ENCODE measurements around the gene GET4. TPM values are rescaled to one million over a fixed set of nuclear protein-coding genes. Genes with fewer than 3 reads are reported as not detected.

The GET4 gene
- total and polyA plus RNA-seq, 2 experiments from 2014 or later: 48.3 to 102 TPM

DNA sequence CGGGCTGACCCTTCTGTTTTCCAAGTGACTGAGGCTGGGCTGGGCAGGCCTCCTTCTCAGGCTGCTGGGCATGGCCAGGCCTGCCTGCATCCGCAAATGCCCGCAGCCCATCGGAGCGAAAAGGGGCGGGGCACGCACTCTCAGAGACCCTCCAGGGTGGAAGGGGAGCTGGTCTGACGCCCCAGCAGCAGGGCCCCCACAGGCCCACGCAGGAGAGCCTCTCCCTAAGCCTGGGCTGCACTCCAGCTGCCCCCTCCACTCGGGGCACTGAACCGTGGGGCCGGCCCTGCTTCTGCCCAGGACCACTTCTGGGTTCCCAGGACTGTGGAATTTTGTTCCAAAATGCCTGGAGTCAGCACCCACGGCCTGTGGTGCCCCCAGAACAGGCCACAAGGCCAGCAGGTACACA, 68.8 kb downstream of the GET4 start:
- H4K20me1 ChIP-seq (ENCODE audit: insufficient read depth, poor library complexity, severe bottlenecking): no peaks in the 10 kb centered on the region
- no peak for DNase-seq (ENCODE audit: low spot score)
- H3K27me3 ChIP-seq: peaks cover 3% of the 10 kb centered on the region
- H3K4me3 ChIP-seq: no peak overlapping the region
- H2AFZ ChIP-seq: no peak overlapping the region
- H3K27ac ChIP-seq: peak overlapping the region; percentile 95
- peaks cover 11% of the 10 kb centered on the region for H3K79me2 ChIP-seq
- 80% methylated on average over 13 of the region's 13 CpGs for WGBS (ENCODE audit: low lambda C conversion rate, missing lambda C conversion rate)
- no peaks in the 10 kb centered on the region for H3K9me2 ChIP-seq (replicated peaks; ENCODE audit: insufficient read depth)
- peaks cover 19% of the 10 kb centered on the region for H3K4me1 ChIP-seq (ENCODE audit: insufficient read depth)
- no peaks in the 10 kb centered on the region for H3K9me3 ChIP-seq (ENCODE audit: low read depth)
- no peaks in the 10 kb centered on the region for H3K36me3 ChIP-seq (replicated peaks; ENCODE audit: insufficient read depth, low read depth)
- peak overlapping the region; percentile 72 for H3K4me2 ChIP-seq
- TF ChIP-seq EZH2 (IDR thresholded peaks at IDR 0.05; ENCODE audit: borderline replicate concordance): no peak
- TF ChIP-seq CTCF (IDR thresholded peaks at IDR 0.05; ENCODE audit: poor library complexity): no peak
- no peak for TF ChIP-seq EZH2phosphoT487 (IDR thresholded peaks at IDR 0.05; ENCODE audit: low read depth, severe bottlenecking, unreplicated experiment)

GRCh38 chr7:945556-946255, 69.4 kb downstream of the GET4 start:
- WGBS (ENCODE audit: low lambda C conversion rate, missing lambda C conversion rate): 63% methylated on average over 28 of the region's 30 CpGs
- H3K36me3 ChIP-seq (replicated peaks; ENCODE audit: insufficient read depth, low read depth): no peaks in the 10 kb centered on the region
- no peak overlapping the region for H2AFZ ChIP-seq
- peaks cover 3% of the 10 kb centered on the region for H3K27me3 ChIP-seq
- DNase-seq (ENCODE audit: low spot score): peak; percentile 94
- no peak for TF ChIP-seq CTCF (IDR thresholded peaks at IDR 0.05; ENCODE audit: poor library complexity)
- no peak for TF ChIP-seq EZH2 (IDR thresholded peaks at IDR 0.05; ENCODE audit: borderline replicate concordance)
- TF ChIP-seq EZH2phosphoT487 (IDR thresholded peaks at IDR 0.05; ENCODE audit: low read depth, severe bottlenecking, unreplicated experiment): no peak
- no peaks in the 10 kb centered on the region for H3K9me3 ChIP-seq (ENCODE audit: low read depth)
- H3K4me1 ChIP-seq (ENCODE audit: insufficient read depth): peaks cover 19% of the 10 kb centered on the region
- H3K79me2 ChIP-seq: peaks cover 11% of the 10 kb centered on the region
- peak overlapping the region; percentile 72 for H3K4me2 ChIP-seq
- no peaks in the 10 kb centered on the region for H4K20me1 ChIP-seq (ENCODE audit: insufficient read depth, poor library complexity, severe bottlenecking)
- peak overlapping the region; percentile 98 for H3K27ac ChIP-seq
- no peak overlapping the region for H3K4me3 ChIP-seq
- H3K9me2 ChIP-seq (replicated peaks; ENCODE audit: insufficient read depth): no peaks in the 10 kb centered on the region

Other genes with a start within 250 kb of the GET4 start
- gene DNAAF5, start 149.9 kb upstream of the GET4 start, total RNA-seq: 14.2 and 23.5 TPM in 2 replicates
- 18.7 and 19.0 TPM in 2 replicates for gene DNAAF5, start 149.9 kb upstream of the GET4 start, polyA plus RNA-seq
- 16.6 and 23.4 TPM in 2 replicates for gene PRKAR1B, start 149.3 kb upstream of the GET4 start, total RNA-seq
- 27.4 and 28.7 TPM in 2 replicates for gene PRKAR1B, start 149.3 kb upstream of the GET4 start, polyA plus RNA-seq
- gene SUN1, start 44.1 kb upstream of the GET4 start, total RNA-seq: 101 and 109 TPM in 2 replicates
- 72.3 and 75.0 TPM in 2 replicates for gene SUN1, start 44.1 kb upstream of the GET4 start, polyA plus RNA-seq
- gene ADAP1, start 78.1 kb downstream of the GET4 start, total RNA-seq: 25.8 and 35.7 TPM in 2 replicates
- 16.3 and 25.6 TPM in 2 replicates for gene ADAP1, start 78.1 kb downstream of the GET4 start, polyA plus RNA-seq
- gene COX19, start 99.0 kb downstream of the GET4 start, total RNA-seq: 9.9 and 11.6 TPM in 2 replicates
- gene COX19, start 99.0 kb downstream of the GET4 start, polyA plus RNA-seq: 18.9 and 21.2 TPM in 2 replicates
- 20.3 and 31.1 TPM in 2 replicates for gene CYP2W1, start 106.6 kb downstream of the GET4 start, total RNA-seq
- gene CYP2W1, start 106.6 kb downstream of the GET4 start, polyA plus RNA-seq: 72.3 and 112 TPM in 2 replicates
- gene GPR146, start 168.0 kb downstream of the GET4 start, total RNA-seq: 5.2 and 6.5 TPM in 2 replicates
- 2.1 and 2.6 TPM in 2 replicates for gene GPR146, start 168.0 kb downstream of the GET4 start, polyA plus RNA-seq
- 3.6 and 4.5 TPM in 2 replicates for gene GPER1, start 211.6 kb downstream of the GET4 start, total RNA-seq
- gene GPER1, start 211.6 kb downstream of the GET4 start, polyA plus RNA-seq: 9.1 and 11.1 TPM in 2 replicates

Data from hepatocyte (in vitro differentiated cells).